Measurements from ENCODE around the gene L1TD1.

Gene L1TD1

GRCh38 chr1:62187548-62187947, 7.1 kb upstream of the L1TD1 start (continued):
- TF ChIP-seq, protein P1, sequence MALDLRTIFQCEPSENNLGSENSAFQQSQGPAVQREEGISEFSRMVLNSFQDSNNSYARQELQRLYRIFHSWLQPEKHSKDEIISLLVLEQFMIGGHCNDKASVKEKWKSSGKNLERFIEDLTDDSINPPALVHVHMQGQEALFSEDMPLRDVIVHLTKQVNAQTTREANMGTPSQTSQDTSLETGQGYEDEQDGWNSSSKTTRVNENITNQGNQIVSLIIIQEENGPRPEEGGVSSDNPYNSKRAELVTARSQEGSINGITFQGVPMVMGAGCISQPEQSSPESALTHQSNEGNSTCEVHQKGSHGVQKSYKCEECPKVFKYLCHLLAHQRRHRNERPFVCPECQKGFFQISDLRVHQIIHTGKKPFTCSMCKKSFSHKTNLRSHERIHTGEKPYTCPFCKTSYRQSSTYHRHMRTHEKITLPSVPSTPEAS (tag by site-specific recombination; IDR thresholded peaks at IDR 0.05): no peak
- TF ChIP-seq ZNF2 (tag by site-specific recombination; IDR thresholded peaks at IDR 0.05) (no peak), ZNF48 (tag by site-specific recombination; IDR thresholded peaks at IDR 0.05) (no peak), FEZF1 (tag by site-specific recombination; IDR thresholded peaks at IDR 0.05) (no peak), ZNF626 (tag by site-specific recombination; IDR thresholded peaks at IDR 0.05) (no peak), ZNF221 (tag by site-specific recombination; IDR thresholded peaks at IDR 0.05; ENCODE audit: borderline replicate concordance) (no peak), INSM2 (tag by site-specific recombination; IDR thresholded peaks at IDR 0.05) (no peak), ZNF239 (tag by site-specific recombination; IDR thresholded peaks at IDR 0.05) (no peak)
- TF ChIP-seq, protein P2, sequence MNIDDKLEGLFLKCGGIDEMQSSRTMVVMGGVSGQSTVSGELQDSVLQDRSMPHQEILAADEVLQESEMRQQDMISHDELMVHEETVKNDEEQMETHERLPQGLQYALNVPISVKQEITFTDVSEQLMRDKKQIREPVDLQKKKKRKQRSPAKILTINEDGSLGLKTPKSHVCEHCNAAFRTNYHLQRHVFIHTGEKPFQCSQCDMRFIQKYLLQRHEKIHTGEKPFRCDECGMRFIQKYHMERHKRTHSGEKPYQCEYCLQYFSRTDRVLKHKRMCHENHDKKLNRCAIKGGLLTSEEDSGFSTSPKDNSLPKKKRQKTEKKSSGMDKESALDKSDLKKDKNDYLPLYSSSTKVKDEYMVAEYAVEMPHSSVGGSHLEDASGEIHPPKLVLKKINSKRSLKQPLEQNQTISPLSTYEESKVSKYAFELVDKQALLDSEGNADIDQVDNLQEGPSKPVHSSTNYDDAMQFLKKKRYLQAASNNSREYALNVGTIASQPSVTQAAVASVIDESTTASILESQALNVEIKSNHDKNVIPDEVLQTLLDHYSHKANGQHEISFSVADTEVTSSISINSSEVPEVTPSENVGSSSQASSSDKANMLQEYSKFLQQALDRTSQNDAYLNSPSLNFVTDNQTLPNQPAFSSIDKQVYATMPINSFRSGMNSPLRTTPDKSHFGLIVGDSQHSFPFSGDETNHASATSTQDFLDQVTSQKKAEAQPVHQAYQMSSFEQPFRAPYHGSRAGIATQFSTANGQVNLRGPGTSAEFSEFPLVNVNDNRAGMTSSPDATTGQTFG (tag by site-specific recombination; IDR thresholded peaks at IDR 0.05; ENCODE audit: borderline replicate concordance): no peak

GRCh38 chr1:62188111-62188510, 6.5 kb upstream of the L1TD1 start:
- H3K27ac ChIP-seq (ENCODE audit: extremely low read depth, low read depth, low read length): no peak overlapping the region
- ChIA-PET POLR2A (no interaction called here), CTCF (no interaction called here)
- no peak for TF ChIP-seq ZNF324 (tag by site-specific recombination; IDR thresholded peaks at IDR 0.05)
- TF ChIP-seq, protein P3, sequence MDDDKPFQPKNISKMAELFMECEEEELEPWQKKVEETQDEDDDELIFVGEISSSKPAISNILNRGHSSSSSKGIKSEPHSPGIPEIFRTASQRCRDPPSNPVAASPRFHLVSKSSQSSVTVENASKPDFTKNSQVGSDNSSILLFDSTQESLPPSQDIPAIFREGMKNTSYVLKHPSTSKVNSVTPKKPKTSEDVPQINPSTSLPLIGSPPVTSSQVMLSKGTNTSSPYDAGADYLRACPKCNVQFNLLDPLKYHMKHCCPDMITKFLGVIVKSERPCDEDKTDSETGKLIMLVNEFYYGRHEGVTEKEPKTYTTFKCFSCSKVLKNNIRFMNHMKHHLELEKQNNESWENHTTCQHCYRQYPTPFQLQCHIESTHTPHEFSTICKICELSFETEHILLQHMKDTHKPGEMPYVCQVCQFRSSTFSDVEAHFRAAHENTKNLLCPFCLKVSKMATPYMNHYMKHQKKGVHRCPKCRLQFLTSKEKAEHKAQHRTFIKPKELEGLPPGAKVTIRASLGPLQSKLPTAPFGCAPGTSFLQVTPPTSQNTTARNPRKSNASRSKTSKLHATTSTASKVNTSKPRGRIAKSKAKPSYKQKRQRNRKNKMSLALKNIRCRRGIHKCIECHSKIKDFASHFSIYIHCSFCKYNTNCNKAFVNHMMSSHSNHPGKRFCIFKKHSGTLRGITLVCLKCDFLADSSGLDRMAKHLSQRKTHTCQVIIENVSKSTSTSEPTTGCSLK (tag by site-specific recombination; IDR thresholded peaks at IDR 0.05): no peak
- TF ChIP-seq ZNF791 (tag by site-specific recombination; IDR thresholded peaks at IDR 0.05): no peak
- H3K36me3 ChIP-seq (ENCODE audit: control insufficient read depth in 2 of 2, insufficient read depth in 1 of 2, low read length in 2 of 2): no peaks in the 10 kb centered on the region
- H3K4me3 ChIP-seq (ENCODE audit: low read depth, low read length): no peak overlapping the region
- H3K4me1 ChIP-seq (ENCODE audit: control insufficient read depth, insufficient read depth, low read length): no peaks in the 10 kb centered on the region
- H3K9me3 ChIP-seq (ENCODE audit: control insufficient read depth, insufficient read depth, low read depth, low read length): no peaks in the 10 kb centered on the region

DNA sequence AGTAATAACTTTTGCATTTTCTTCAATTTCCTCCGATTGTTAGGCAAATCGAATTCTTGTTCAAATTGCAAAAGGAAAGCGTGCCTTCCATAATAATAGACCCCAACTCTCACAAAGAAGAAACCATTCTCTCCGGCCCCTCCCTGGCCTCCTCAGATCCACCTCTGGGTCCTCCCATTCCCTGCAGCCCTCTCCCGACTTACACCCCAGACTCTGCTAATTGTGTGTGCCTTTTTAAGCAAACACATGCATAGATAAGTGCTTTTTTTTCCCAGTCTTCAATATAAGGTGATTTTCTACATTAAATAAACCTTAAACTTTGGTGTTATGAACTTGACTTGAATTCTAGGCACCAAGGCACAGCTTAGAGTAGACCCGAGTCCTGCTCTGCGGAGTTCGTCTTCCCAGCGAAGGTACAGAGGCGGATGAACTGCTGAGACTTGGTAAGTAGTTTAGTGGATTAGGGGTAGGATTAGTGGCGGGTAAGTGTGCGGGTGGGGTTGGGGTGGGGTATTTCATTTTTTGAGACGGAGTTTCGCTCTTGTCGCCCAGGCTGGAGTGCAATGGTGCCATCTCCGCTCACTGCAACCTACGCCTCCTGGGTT, 1.5 kb downstream of the L1TD1 start:
- Histone ChIP-seq H3K9me3 (ENCODE audit: control insufficient read depth, insufficient read depth, low read depth, low read length) (no peaks in the 10 kb centered on the region), H3K4me1 (ENCODE audit: control insufficient read depth, insufficient read depth, low read length) (no peaks in the 10 kb centered on the region), H3K36me3 (ENCODE audit: control insufficient read depth in 2 of 2, insufficient read depth in 1 of 2, low read length in 2 of 2) (no peaks in the 10 kb centered on the region), H3K4me3 (ENCODE audit: low read depth, low read length) (no peak overlapping the region), H3K27ac (ENCODE audit: extremely low read depth, low read depth, low read length) (no peak overlapping the region)
- POLR2A ChIA-PET: no interaction called here
- TF ChIP-seq ZIC2 (tag by site-specific recombination; IDR thresholded peaks at IDR 0.05) (no peak), ZBTB8A (tag by site-specific recombination; IDR thresholded peaks at IDR 0.05) (no peak)
- CTCF ChIA-PET: no interaction called here
